HG02973 (cell line): ENCODE measurements around the gene RUVBL2.

Source experiments
- ATAC-seq: cut with Tn5 transposase; IDR thresholded peaks from one replicate; pipeline ENCODE4 v1.9.1; 2021; ENCODE audit warnings: moderate library complexity; ENCODE audit not compliant: unreplicated experiment

The RUVBL2 gene

DNA sequence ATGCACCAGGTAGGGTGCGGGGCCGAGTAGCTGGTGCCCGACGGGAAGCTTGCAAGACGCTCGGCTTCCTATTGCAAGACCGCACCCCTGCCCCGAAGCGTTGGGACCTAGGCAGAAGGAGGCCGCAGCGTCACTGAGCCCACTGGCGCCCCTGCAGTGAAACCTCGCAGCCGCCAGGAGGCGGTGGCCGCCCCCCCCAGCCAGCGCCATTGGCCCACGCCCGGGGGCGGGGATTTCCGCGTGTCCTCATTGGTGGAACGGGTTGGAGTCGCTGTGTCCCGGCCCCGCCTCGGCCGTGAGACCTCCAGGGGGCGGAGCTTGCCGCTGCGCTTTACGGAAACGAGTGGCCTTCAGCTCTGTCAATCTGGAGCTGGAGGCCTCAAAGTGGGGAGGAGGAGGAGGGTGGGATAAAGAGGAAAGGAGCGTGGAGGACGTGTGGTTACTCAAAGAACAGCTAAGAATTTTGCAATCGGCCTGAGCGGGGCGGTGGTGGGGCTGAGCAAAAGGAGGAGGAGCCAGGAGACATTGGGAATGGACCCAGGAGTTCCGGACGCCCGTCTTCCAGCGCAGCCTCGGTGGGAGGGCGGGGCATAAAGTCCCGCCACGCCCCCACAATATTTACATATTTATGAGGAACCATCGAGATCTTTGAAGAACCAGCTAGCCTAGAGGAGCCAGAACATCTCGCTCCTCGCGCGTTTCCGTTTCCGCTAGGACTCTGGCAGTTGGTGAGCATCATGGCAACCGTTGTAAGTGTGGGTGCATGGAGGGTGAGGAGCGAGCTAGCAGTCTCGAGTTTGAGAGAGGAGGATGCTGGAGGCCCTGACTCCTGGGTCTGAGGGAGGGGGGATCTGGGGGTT, at the start of gene RUVBL2, which contains the start of gene GYS1:
Gene RUVBL2 (plus strand): TSS at position 713 of the 860 bp plus-strand sequence. CDS start 25 bp downstream, at position 738.
Gene GYS1 (minus strand): TSS at position 135 of the 860 bp plus-strand sequence. CDS start 197 bp downstream, outside the sequence.
- ATAC-seq: peak; percentile 74

DNA sequence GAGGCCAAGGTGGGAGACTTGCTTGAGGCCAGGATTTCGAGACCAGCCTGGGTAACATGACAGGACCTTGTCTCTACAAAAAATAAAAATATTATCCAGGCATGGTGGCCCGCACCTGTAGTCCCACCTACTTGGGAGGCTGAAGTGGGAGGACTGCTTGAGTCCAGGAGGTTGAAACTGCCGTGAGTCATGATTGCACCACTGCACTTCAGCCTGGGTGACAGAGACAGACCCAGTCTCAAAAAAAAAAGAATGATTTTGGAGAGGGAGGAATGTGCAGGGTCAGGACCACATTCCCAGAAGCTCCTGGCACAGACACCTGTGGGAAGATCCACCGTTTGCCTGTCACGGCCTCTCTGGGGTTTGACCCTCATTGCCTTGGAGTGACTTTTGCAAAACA, 48.3 kb upstream of the RUVBL2 start:
- ATAC-seq: no peak

DNA sequence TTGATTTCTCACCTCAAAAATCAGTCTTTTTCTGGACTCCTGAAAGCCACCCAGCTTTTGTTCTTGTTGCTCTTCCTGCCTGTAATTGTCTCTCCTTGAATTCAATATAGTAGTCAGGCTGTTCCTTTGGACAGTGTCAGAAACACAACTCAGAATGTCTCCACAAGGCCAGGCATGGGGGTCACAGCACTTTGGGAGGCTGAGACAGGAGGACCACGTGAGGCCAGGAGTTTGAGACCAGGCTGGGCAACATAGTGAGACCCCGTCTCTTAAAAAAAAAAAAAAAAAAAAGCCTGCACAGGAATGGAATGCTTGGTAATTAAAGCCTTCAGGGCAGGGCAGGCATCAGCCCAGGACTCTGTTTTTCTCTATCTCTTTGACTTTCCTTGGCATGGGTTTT, 47.9 kb upstream of the RUVBL2 start:
- no peak for ATAC-seq

GRCh38 chr19:48946463-48947257, 47.0 kb upstream of the RUVBL2 start:
- ATAC-seq: no peak

- ATAC-seq: no peak
Measured at GRCh38 chr19:48947258-48947542, 46.5 kb upstream of the RUVBL2 start.

- ATAC-seq: no peak
Measured at GRCh38 chr19:48950159-48950558, 43.5 kb upstream of the RUVBL2 start.

GRCh38 chr19:48950830-48951519, 42.7 kb upstream of the RUVBL2 start:
- no peak for ATAC-seq

DNA sequence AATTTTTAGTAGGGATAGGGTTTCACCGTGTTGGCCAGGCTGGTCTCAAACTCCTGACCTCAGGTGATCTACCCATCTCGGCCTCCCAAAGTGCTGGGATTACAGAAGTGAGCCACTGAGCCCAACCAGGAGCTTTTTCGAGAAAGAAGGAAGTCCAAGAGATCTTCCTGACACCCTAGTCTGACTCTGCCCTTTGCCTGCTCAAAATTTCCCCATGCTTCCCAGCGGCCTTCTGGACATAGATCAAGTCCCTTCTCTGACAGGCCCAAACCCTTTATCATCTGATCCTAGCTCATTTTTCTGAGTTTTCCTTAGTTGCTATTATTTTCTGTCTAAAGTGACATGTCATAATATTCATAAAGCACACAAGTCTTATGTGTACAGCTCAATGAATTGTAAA, 40.5 kb upstream of the RUVBL2 start:
- no peak for ATAC-seq

- no peak for ATAC-seq
Measured at GRCh38 chr19:48953990-48954594, 39.6 kb upstream of the RUVBL2 start.

GRCh38 chr19:48954595-48955307, 38.9 kb upstream of the RUVBL2 start, which contains the start of gene BAX:
Gene BAX, plus strand, starts transcription at chr19:48954875. Its CDS starts 54 bp downstream, at chr19:48954929.
- peak; percentile 73 for ATAC-seq

GRCh38 chr19:48955308-48955958, 38.3 kb upstream of the RUVBL2 start:
- ATAC-seq: no peak

DNA sequence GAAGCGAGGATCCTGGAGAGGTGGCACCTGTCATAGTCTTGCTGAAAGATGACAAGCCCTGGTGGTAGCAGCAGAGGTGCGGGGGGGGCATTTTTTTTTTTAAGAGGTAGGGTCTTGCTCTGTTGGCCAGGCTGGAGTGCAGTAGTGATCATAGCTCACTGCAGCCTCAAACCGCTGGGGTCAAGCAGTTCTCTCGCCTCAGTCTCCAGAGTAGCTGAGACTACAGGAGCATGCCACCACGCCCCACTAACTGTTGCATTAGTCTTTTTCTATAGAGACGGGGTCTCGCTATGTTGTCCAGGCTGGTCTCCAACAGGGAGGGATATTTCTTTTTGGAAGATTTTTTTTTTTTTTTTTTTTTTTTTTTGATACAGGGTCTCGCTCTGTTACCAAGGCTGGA, 35.7 kb upstream of the RUVBL2 start:
- no peak for ATAC-seq

- ATAC-seq: no peak
Measured at GRCh38 chr19:48959341-48960239, 34.1 kb upstream of the RUVBL2 start.

- no peak for ATAC-seq
Measured at GRCh38 chr19:48961051-48961649, 32.5 kb upstream of the RUVBL2 start.

- ATAC-seq: no peak
Measured at GRCh38 chr19:48961673-48962028, 32.0 kb upstream of the RUVBL2 start.

- ATAC-seq: peak; percentile 31
Measured at GRCh38 chr19:48962029-48962848, 31.4 kb upstream of the RUVBL2 start.

DNA sequence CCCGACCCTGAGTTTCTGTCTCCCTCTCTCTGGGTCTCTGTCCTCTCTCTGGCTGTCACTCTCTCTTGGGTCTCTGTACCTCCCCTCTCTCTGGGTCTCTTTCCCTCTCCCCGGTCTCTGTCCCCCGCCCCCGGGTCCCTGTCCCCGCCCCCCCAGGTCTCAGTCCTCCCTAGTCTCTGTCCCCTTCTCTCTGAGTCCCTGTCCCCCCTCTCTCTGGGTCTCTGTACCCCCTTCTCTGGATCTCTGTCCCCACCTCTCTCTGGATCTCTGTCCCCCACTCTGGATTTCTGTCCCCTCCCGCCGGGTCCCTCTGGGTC, 30.9 kb upstream of the RUVBL2 start:
- ATAC-seq: no peak
